Body of pancreas (tissue), 4 donors: Measurements from ENCODE around the gene OBI1.

Experiments
- POLR2A ChIP-seq, 3 donors: fragments of 450-650 bp; IDR thresholded peaks; one replicate each; pipeline ENCODE4 v1.6.1; 2016; ENCODE audit warnings: antibody characterized with exemption in 3 of 3, mild to moderate bottlenecking in 2 of 3
- TF ChIP-seq, protein P1 (sequence below), 7 experiments: fragments of 450-650 bp in 4 of 7; fragments of 200-600 bp in 3 of 7; sonication (generic) in 3 of 7; IDR thresholded peaks; one replicate each; pipeline ENCODE4 v1.5.1; 2016 to 2019; ENCODE audit warnings: antibody characterized with exemption in 7 of 7

DNA sequence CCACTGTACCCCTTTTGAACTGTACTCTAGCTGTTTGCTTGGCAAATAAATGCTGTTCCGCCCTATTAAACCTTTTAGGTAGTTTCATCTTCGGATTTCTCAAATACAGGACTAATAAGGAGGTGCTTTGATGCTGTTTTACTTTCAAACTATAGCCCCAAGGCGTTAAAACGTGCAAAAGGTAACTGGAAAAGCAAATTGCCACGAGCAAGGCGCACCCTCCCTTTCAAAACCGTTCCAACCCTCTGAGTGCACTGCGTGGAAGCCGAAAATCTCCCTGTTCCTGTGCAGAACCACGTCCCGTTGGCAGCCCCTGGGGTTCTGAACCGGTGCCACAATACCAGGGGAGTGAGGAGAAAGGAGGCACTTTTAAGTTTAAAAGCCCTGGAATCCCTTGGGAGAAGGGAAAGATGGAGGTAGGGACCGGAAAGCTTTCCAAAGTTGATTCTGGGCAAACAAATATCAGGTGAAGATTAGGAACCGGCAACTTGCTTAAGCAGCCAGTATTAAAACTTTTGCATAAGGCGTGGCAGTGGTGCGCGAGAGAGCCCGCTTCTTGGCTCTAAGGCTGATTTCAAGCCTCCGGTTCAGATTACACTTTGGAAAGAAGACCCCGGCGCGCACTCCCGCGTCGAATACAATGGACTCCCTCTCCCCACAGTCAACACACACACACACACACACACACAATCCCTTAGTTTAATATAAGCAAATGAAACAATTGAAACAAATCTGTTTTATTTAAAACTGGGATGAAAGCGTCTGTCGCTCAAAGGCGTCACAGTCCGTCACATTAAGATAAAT lies 65.1 kb downstream of the OBI1 start:
- TF ChIP-seq, protein P1, sequence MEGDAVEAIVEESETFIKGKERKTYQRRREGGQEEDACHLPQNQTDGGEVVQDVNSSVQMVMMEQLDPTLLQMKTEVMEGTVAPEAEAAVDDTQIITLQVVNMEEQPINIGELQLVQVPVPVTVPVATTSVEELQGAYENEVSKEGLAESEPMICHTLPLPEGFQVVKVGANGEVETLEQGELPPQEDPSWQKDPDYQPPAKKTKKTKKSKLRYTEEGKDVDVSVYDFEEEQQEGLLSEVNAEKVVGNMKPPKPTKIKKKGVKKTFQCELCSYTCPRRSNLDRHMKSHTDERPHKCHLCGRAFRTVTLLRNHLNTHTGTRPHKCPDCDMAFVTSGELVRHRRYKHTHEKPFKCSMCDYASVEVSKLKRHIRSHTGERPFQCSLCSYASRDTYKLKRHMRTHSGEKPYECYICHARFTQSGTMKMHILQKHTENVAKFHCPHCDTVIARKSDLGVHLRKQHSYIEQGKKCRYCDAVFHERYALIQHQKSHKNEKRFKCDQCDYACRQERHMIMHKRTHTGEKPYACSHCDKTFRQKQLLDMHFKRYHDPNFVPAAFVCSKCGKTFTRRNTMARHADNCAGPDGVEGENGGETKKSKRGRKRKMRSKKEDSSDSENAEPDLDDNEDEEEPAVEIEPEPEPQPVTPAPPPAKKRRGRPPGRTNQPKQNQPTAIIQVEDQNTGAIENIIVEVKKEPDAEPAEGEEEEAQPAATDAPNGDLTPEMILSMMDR (IDR thresholded peaks at IDR 0.05), result no peak
- no peak for TF ChIP-seq POLR2A (IDR thresholded peaks at IDR 0.05)
